ENCODE measurements around the gene PIEZO2.

DNA sequence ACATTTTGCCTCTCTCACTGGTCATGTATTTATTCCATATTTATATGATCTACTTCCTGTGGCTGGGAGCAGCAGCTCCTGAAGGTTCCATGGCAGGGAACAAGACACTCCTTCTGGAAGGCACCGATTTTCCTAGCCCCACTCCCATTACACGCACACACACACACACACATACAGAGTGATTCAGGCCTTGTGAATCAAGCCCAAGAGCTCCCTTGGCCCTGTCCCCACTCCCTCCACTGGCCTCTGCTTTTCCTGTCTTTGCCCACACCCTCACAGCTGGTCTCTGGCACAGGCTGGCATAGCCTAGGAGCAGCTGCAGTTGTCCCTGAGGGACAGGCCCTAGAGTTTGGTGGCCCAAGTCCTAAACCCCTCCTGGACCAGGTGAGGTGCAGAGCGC lies 421.9 kb downstream of the PIEZO2 start:
- TF ChIP-seq, protein P1, sequence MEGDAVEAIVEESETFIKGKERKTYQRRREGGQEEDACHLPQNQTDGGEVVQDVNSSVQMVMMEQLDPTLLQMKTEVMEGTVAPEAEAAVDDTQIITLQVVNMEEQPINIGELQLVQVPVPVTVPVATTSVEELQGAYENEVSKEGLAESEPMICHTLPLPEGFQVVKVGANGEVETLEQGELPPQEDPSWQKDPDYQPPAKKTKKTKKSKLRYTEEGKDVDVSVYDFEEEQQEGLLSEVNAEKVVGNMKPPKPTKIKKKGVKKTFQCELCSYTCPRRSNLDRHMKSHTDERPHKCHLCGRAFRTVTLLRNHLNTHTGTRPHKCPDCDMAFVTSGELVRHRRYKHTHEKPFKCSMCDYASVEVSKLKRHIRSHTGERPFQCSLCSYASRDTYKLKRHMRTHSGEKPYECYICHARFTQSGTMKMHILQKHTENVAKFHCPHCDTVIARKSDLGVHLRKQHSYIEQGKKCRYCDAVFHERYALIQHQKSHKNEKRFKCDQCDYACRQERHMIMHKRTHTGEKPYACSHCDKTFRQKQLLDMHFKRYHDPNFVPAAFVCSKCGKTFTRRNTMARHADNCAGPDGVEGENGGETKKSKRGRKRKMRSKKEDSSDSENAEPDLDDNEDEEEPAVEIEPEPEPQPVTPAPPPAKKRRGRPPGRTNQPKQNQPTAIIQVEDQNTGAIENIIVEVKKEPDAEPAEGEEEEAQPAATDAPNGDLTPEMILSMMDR (IDR thresholded peaks at IDR 0.05; ENCODE audit: insufficient read depth, low read depth, low read length): no peak
- no peak for TF ChIP-seq EZH2 (IDR thresholded peaks at IDR 0.05; ENCODE audit: insufficient read depth, low read length)
